K562 (cell line): Measurements from ENCODE around the gene CRTAP.
A peak's percentile ranks its signal among the peaks of the same experiment; 100 is the strongest.

Experiments
- BHLHE40 ChIP-seq: IDR thresholded peaks from 2 replicates; pipeline ENCODE4 v1.6.1; 2011; ENCODE audit warnings: low read length, improper control_type of control experiment
- CBFB ChIP-seq: sonication (generic); formaldehyde crosslinking; IDR thresholded peaks from 2 replicates; pipeline ENCODE4 v1.4.0; 2020; ENCODE audit warnings: mild to moderate bottlenecking, missing genetic modification reagents
- CUX1 ChIP-seq: fragments of 200-800 bp; sonication (Bioruptor generic); IDR thresholded peaks from 2 replicates; pipeline ENCODE4 v1.6.1; 2016; ENCODE audit warnings: missing genetic modification characterization, missing compliant biosample characterization
- EGR1 ChIP-seq: fragments of 450-650 bp; conservative IDR thresholded peaks from 2 replicates; pipeline ENCODE4 v1.6.1; 2017; ENCODE audit warnings: mild to moderate bottlenecking
- EZH2 ChIP-seq: IDR thresholded peaks from 2 replicates; pipeline ENCODE4 v1.6.1; 2012; ENCODE audit warnings: low read depth, mild to moderate bottlenecking, inconsistent platforms, low read length, borderline replicate concordance
- GABPB2 ChIP-seq: fragments of 250-450 bp; sonication (Bioruptor Pico); conservative IDR thresholded peaks from 2 replicates; pipeline ENCODE4 v1.5.1; 2021; ENCODE audit warnings: mild to moderate bottlenecking
- PHB2 ChIP-seq: fragments of 450-650 bp; IDR thresholded peaks from 2 replicates; pipeline ENCODE4 v1.6.1; 2017; ENCODE audit warnings: low read depth
- PURB ChIP-seq: sonication (generic); formaldehyde crosslinking; IDR thresholded peaks from 2 replicates; pipeline ENCODE4 v1.9.0; 2021; ENCODE audit warnings: low read depth, mild to moderate bottlenecking, missing genetic modification reagents
- SP1 ChIP-seq: sonication (generic); formaldehyde crosslinking; IDR thresholded peaks from 2 replicates; pipeline ENCODE4 v1.8.1; 2022; ENCODE audit warnings: mild to moderate bottlenecking, missing genetic modification reagents
- TEAD4 ChIP-seq, 2 experiments: sonication (generic) in 1 of 2; formaldehyde crosslinking in 1 of 2; IDR thresholded peaks; 2 replicates each; pipeline versions ENCODE4 v1.6.1 to v1.8.0; 2012 to 2022; ENCODE audit warnings: borderline replicate concordance in 1 of 2, inconsistent platforms in 1 of 2, low read length in 1 of 2, mild to moderate bottlenecking in 1 of 2, missing genetic modification reagents in 1 of 2
- ZNF589 ChIP-seq: fragments of 200-800 bp; sonication (Bioruptor generic); IDR thresholded peaks from 2 replicates; pipeline ENCODE4 v1.6.1; 2016; ENCODE audit warnings: low read depth, missing genetic modification characterization, missing compliant biosample characterization
- TF ChIP-seq, protein P1 (sequence below), 2 experiments: fragments of 450-650 bp in 1 of 2; sonication (generic) in 1 of 2; formaldehyde crosslinking in 1 of 2; IDR thresholded peaks in 1 of 2; conservative IDR thresholded peaks in 1 of 2; 2 replicates each; pipeline versions ENCODE4 v1.6.1 to v1.8.1; 2016 to 2023; ENCODE audit warnings: mild to moderate bottlenecking in 2 of 2, moderate library complexity in 2 of 2, inconsistent platforms in 1 of 2, missing genetic modification reagents in 1 of 2
- TF ChIP-seq, protein P2 (sequence below), 3 experiments: IDR thresholded peaks in 2 of 3; conservative IDR thresholded peaks in 1 of 3; 2 replicates each; pipeline ENCODE4 v1.5.1; 2011 to 2012; ENCODE audit warnings: low read length in 3 of 3, mild to moderate bottlenecking in 3 of 3, control low read depth in 2 of 3, improper control_type of control experiment in 1 of 3, inconsistent platforms in 1 of 3, low read depth in 1 of 3, mixed read lengths in 1 of 3, moderate library complexity in 1 of 3; ENCODE audit not compliant: insufficient read depth in 2 of 3

GRCh38 chr3:33067484-33067883 lies 46.3 kb upstream of the CRTAP start:
- peak; percentile 72 for TF ChIP-seq TEAD4 (IDR thresholded peaks at IDR 0.05; ENCODE audit: low read length)
- no peak for TF ChIP-seq TEAD4 (CRISPR knock-in tag; IDR thresholded peaks at IDR 0.05; ENCODE audit: borderline replicate concordance)
- TF ChIP-seq CBFB (CRISPR knock-in tag), result no peak
- TF ChIP-seq PHB2, result no peak
- no peak for TF ChIP-seq GABPB2 (CRISPR knock-in tag)
- TF ChIP-seq, protein P1, sequence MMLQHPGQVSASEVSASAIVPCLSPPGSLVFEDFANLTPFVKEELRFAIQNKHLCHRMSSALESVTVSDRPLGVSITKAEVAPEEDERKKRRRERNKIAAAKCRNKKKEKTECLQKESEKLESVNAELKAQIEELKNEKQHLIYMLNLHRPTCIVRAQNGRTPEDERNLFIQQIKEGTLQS (IDR thresholded peaks at IDR 0.05), result peak; percentile 96
- TF ChIP-seq, protein P1 (CRISPR knock-in tag; conservative IDR thresholded peaks at IDR 0.05), result peak; percentile 72; the same call in 1 of the 2 replicates
- no peak for TF ChIP-seq SP1 (CRISPR knock-in tag)
- TF ChIP-seq EGR1, result no peak
- TF ChIP-seq ZNF589 (CRISPR knock-in tag), result no peak
- no peak; the same call in 1 of the 2 replicates for TF ChIP-seq CUX1 (CRISPR knock-in tag)
- TF ChIP-seq EZH2, result no peak
- TF ChIP-seq, protein P2, sequence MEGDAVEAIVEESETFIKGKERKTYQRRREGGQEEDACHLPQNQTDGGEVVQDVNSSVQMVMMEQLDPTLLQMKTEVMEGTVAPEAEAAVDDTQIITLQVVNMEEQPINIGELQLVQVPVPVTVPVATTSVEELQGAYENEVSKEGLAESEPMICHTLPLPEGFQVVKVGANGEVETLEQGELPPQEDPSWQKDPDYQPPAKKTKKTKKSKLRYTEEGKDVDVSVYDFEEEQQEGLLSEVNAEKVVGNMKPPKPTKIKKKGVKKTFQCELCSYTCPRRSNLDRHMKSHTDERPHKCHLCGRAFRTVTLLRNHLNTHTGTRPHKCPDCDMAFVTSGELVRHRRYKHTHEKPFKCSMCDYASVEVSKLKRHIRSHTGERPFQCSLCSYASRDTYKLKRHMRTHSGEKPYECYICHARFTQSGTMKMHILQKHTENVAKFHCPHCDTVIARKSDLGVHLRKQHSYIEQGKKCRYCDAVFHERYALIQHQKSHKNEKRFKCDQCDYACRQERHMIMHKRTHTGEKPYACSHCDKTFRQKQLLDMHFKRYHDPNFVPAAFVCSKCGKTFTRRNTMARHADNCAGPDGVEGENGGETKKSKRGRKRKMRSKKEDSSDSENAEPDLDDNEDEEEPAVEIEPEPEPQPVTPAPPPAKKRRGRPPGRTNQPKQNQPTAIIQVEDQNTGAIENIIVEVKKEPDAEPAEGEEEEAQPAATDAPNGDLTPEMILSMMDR (IDR thresholded peaks at IDR 0.05 in 2 of 3, conservative IDR thresholded peaks at IDR 0.05 in 1 of 3; ENCODE audit: insufficient read depth in 2 of 3, low read depth in 1 of 3, low read length in 3 of 3), result no peak
- no peak for TF ChIP-seq PURB (CRISPR knock-in tag)
- TF ChIP-seq BHLHE40, result peak; percentile 63
